Progenitor cell of endocrine pancreas (in vitro differentiated cells): Measurements from ENCODE around the gene CCDC33. TPM values are rescaled to one million over a fixed set of nuclear protein-coding genes. Genes with fewer than 3 reads are reported as not detected.

Source experiments
- DNase-seq: peaks from one replicate; pipeline ENCODE4 v3.0.0; 2021; ENCODE audit warnings: low spot score; ENCODE audit not compliant: unreplicated experiment
- H3K27ac Mint-ChIP-seq: 2 replicates; pipeline ENCODE4 v1.8.0; 2021; ENCODE audit warnings: mild to moderate bottlenecking, moderate library complexity, mixed read lengths
- H3K27me3 Mint-ChIP-seq: 2 replicates; pipeline ENCODE4 v1.8.0; 2021; ENCODE audit warnings: mixed read lengths
- H3K36me3 Mint-ChIP-seq: 2 replicates; pipeline ENCODE4 v1.8.0; 2022; ENCODE audit warnings: mixed read lengths; ENCODE audit not compliant: insufficient read depth
- H3K4me1 Mint-ChIP-seq: 2 replicates; pipeline ENCODE4 v1.8.0; 2021; ENCODE audit warnings: low read depth, mixed read lengths
- H3K4me3 Mint-ChIP-seq: 2 replicates; pipeline ENCODE4 v1.8.0; 2021; ENCODE audit warnings: low read depth, mild to moderate bottlenecking, moderate library complexity, mixed read lengths
- H3K9me3 Mint-ChIP-seq: 2 replicates; pipeline ENCODE4 v1.8.0; 2021; ENCODE audit warnings: low read depth, mixed read lengths
- CTCF ChIP-seq: fragments of 200-600 bp; sonication (generic); IDR thresholded peaks from one replicate; pipeline ENCODE4 v1.5.0; 2021; ENCODE audit warnings: antibody characterized with exemption, mild to moderate bottlenecking; ENCODE audit not compliant: unreplicated experiment
- total RNA-seq: library from RNA; stranded (reverse); gene quantifications from 2 replicates; pipeline ENCODE4 v1.2.1, GENCODE V29; 2021

Gene CCDC33
- total RNA-seq, 1 donor from 2014 or later: 0.84 TPM

GRCh38 chr15:74312445-74313007 is 76.4 kb downstream of the CCDC33 start:
- peak overlapping the region; percentile 91 for H3K27ac Mint-ChIP-seq
- no peak for DNase-seq
- TF ChIP-seq CTCF: no peak
- H3K27me3 Mint-ChIP-seq: peaks cover 45% of the 10 kb centered on the region
- H3K9me3 Mint-ChIP-seq: no peaks in the 10 kb centered on the region
- peak overlapping the region; percentile 42 for H3K4me3 Mint-ChIP-seq
- H3K4me1 Mint-ChIP-seq: peaks cover 35% of the 10 kb centered on the region
- no peaks in the 10 kb centered on the region for H3K36me3 Mint-ChIP-seq

- no peak overlapping the region for H3K4me3 Mint-ChIP-seq
Observed at GRCh38 chr15:74313889-74314288, 77.8 kb downstream of the CCDC33 start.

DNA sequence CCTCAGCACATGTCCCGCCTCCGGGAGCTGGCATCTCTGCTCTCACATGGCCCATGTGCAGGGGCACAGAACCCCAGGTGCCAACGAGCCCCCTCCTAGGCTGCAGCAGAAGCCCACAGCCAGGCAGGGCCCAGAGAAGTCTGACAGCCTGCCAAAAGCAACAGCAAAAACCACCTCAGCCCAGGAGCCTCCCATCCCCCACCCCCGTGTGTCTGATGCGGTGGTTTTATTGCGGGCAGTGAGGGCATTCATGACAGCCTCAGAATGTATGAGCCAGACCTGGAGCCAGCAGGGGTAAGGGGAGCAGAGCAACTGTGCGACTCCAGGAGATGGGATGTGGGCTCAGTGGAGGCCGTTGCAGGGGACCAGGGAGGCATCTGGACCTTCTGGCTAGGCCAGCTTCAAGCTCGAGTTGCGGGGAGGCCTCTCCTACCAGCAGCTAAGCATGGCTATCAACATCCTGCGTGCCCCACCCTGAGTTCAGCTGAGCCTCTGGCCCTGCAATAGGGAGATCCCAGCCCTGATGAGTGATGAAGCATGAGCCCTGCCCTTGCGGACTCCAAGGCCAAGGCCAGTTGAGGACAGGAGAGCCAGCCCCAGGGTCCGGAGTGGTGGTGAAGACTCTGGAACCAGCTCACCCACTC is 78.8 kb downstream of the CCDC33 start:
- no peak for TF ChIP-seq CTCF
- no peak overlapping the region for H3K27ac Mint-ChIP-seq

More at GRCh38 chr15:74313889-74314288, 77.8 kb downstream of the CCDC33 start:
- Mint-ChIP-seq H3K9me3 (no peaks in the 10 kb centered on the region), H3K27ac (no peak overlapping the region), H3K27me3 (peaks cover 43% of the 10 kb centered on the region), H3K36me3 (no peaks in the 10 kb centered on the region), H3K4me1 (peaks cover 26% of the 10 kb centered on the region)
- DNase-seq: no peak
- TF ChIP-seq CTCF: no peak

DNA sequence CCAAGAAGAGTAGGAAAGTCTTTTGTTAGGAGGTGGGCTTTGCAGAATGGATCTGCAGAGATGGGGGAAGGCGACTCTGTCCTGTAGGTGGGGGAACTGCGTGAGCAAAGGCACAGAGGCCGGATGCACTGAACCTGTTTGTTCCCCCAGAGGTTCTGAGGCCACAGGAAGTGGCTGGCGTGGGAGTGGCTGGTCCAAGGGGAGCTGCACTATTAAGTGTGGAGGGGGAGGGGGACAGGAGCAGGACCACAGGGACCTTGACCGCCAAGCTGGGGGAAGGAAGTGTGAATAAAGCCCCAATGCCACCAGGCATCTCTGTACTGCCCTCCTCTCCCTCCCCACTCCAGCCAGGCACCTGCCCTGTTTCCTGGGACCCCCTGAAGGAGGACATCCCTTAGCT is 79.5 kb downstream of the CCDC33 start:
- TF ChIP-seq CTCF: no peak
- no peaks in the 10 kb centered on the region for H3K36me3 Mint-ChIP-seq

More for the DNA sequence above, 78.8 kb downstream of the CCDC33 start:
- no peak for DNase-seq
- H3K4me1 Mint-ChIP-seq: peaks cover 28% of the 10 kb centered on the region
- peaks cover 33% of the 10 kb centered on the region for H3K27me3 Mint-ChIP-seq
- H3K4me3 Mint-ChIP-seq: no peak overlapping the region
- H3K9me3 Mint-ChIP-seq: no peaks in the 10 kb centered on the region
- H3K36me3 Mint-ChIP-seq: no peaks in the 10 kb centered on the region

GRCh38 chr15:74316141-74316540 is 80.0 kb downstream of the CCDC33 start:
- Mint-ChIP-seq H3K36me3 (no peaks in the 10 kb centered on the region), H3K9me3 (no peaks in the 10 kb centered on the region), H3K4me1 (peaks cover 28% of the 10 kb centered on the region), H3K4me3 (no peak overlapping the region), H3K27ac (no peak overlapping the region), H3K27me3 (peaks cover 23% of the 10 kb centered on the region)
- no peak for TF ChIP-seq CTCF
- DNase-seq: no peak

More for the DNA sequence above, 79.5 kb downstream of the CCDC33 start:
- DNase-seq: no peak
- H3K4me1 Mint-ChIP-seq: peaks cover 28% of the 10 kb centered on the region
- no peak overlapping the region for H3K27ac Mint-ChIP-seq
- no peak overlapping the region for H3K4me3 Mint-ChIP-seq
- H3K9me3 Mint-ChIP-seq: no peaks in the 10 kb centered on the region
- H3K27me3 Mint-ChIP-seq: peaks cover 28% of the 10 kb centered on the region
